Sigmoid colon (tissue), 7 donors: ENCODE measurements around the gene TNNI3. TPM values are rescaled to one million over a fixed set of nuclear protein-coding genes. Genes with fewer than 3 reads are reported as not detected.

Experiments
- DNase-seq: peaks from one replicate; pipeline ENCODE4 v3.0.0-alpha.2; 2019
- H3K27ac ChIP-seq, 4 donors: fragments of 200-600 bp; sonication (generic); one replicate each; pipeline ENCODE4 v1.5.1; 2016 to 2019; ENCODE audit warnings: mild to moderate bottlenecking in 1 of 4
- H3K27me3 ChIP-seq, 3 donors: fragments of 200-600 bp; sonication (generic); one replicate each; pipeline ENCODE4 v1.5.1; 2019; ENCODE audit warnings: mild to moderate bottlenecking in 1 of 3
- H3K36me3 ChIP-seq, 4 donors: fragments of 200-600 bp; sonication (generic); one replicate each; pipeline ENCODE4 v1.5.1; 2016 to 2019
- H3K4me1 ChIP-seq, 4 donors: fragments of 200-600 bp; sonication (generic); one replicate each; pipeline ENCODE4 v1.5.1; 2017 to 2019
- H3K4me3 ChIP-seq, 4 donors: fragments of 200-600 bp; sonication (generic); one replicate each; pipeline ENCODE4 v1.5.1; 2017 to 2019; ENCODE audit warnings: mild to moderate bottlenecking in 2 of 4, moderate library complexity in 1 of 4
- H3K9me3 ChIP-seq, 4 donors: fragments of 200-600 bp in 3 of 4; sonication (generic) in 3 of 4; one replicate each; pipeline versions ENCODE4 v1.5.1 to v1.6.1; 2013 to 2019
- CTCF ChIP-seq, 4 experiments: fragments of 450-650 bp in 3 of 4; fragments of 200-600 bp in 1 of 4; IDR thresholded peaks; one replicate each; pipeline ENCODE4 v1.5.1; 2016 to 2019; ENCODE audit warnings: antibody characterized with exemption in 4 of 4, mild to moderate bottlenecking in 3 of 4, moderate library complexity in 2 of 4
- EP300 ChIP-seq, 4 donors: sonication (generic); formaldehyde crosslinking; IDR thresholded peaks; one replicate each; pipeline ENCODE4 v1.6.1; 2017; ENCODE audit warnings: antibody characterized with exemption in 4 of 4
- POLR2A ChIP-seq, 2 donors: fragments of 450-650 bp; IDR thresholded peaks; one replicate each; pipeline ENCODE4 v1.6.1; 2016; ENCODE audit warnings: antibody characterized with exemption in 2 of 2, mild to moderate bottlenecking in 2 of 2, moderate library complexity in 2 of 2
- POLR2AphosphoS5 ChIP-seq, 4 donors: sonication (generic); formaldehyde crosslinking; IDR thresholded peaks; one replicate each; pipeline ENCODE4 v1.6.1; 2017; ENCODE audit warnings: antibody characterized with exemption in 4 of 4
- WGBS, 2 donors: extraction: QIAGEN DNeasy Blood & Tissue Kit; methylation state at CpG; one replicate each; pipeline ENCODE4 v1.1.7; 2013; 5-methylcytosine and 5-hydroxymethylcytosine counted together
- intact Hi-C: fragments of 100-400 bp; cut with DNase I; formaldehyde crosslinking; loops from one replicate; pipeline ENCODE4 v1.15.1; 2023
- polyA plus RNA-seq, 3 donors: library from polyadenylated mRNA; stranded (reverse); fragments of 200-250 nt; gene quantifications; one replicate each; pipeline ENCODE4 v1.2.3, GENCODE V29; 2013
- total RNA-seq, 4 donors: library from RNA; depleted of rRNA; stranded (reverse); fragments of >200 nt; gene quantifications; one replicate each; pipeline ENCODE4 v1.1.0, GENCODE V29; 2016
- donor health status: healthy with polysubstance abuse.
- donor health status: Bipolar disorder and iron deficiency.
- donor health status: healthy.

Gene TNNI3
- total and polyA plus RNA-seq, 7 donors: 3.6 to 45.5 (median 3.6) TPM; not detected in 4

- DNase-seq: peak; percentile 100
- TF ChIP-seq CTCF (IDR thresholded peaks at IDR 0.05) (no peak), EP300 (IDR thresholded peaks at IDR 0.05) (peak in 1 of 4 donors; percentile 90), POLR2AphosphoS5 (IDR thresholded peaks at IDR 0.05) (peak; percentile 12 to 92 (median 56)), POLR2A (IDR thresholded peaks at IDR 0.05) (no peak)
- intact Hi-C loops: loop anchor here (5.0 to 10.0 kb wide), 4 partner anchors 537 to 1251 kb away; partner anchors contain the start of genes LENG9, MYADM, TSEN34 and U2AF2
- Histone ChIP-seq H3K27ac (peak overlapping the region; percentile 95 to 99 (median 98)), H3K36me3 (no peaks in the 10 kb centered on the region), H3K9me3 (no peaks in the 10 kb centered on the region), H3K27me3 (no peaks in the 10 kb centered on the region), H3K4me3 (peak overlapping the region; percentile 38 to 96 (median 86)), H3K4me1 (peaks cover 0 to 48% (median 39%) of the 10 kb centered on the region in 4 donors)
- 0 to 1% methylated on average over 44 of the region's 44 CpGs for WGBS, 2 donors
Observed at GRCh38 chr19:55117663-55118391, 39.7 kb downstream of the TNNI3 start.

- intact Hi-C loops: loop anchor here (5.0 to 10.0 kb wide), 4 partner anchors 538 to 1250 kb away; partner anchors contain the start of genes LENG9, MYADM, TSEN34 and U2AF2
- peaks cover 0 to 6% (median 3%) of the 10 kb centered on the region in 4 donors for H3K36me3 ChIP-seq
- WGBS, 2 donors: 0 to 1% methylated on average over 97 of the region's 97 CpGs
- peaks cover 0 to 55% (median 47%) of the 10 kb centered on the region in 4 donors for H3K4me1 ChIP-seq
- peak within 1 kb of the TSS; percentile 76 to 96 (median 86) for H3K4me3 ChIP-seq
- no peaks in the 10 kb centered on the region for H3K9me3 ChIP-seq
- DNase-seq: no peak
- TF ChIP-seq POLR2AphosphoS5 (IDR thresholded peaks at IDR 0.05): peak in 1 of 4 donors; percentile 63
- TF ChIP-seq CTCF (IDR thresholded peaks at IDR 0.05): no peak
- H3K27ac ChIP-seq: peak within 1 kb of the TSS; percentile 95 to 99 (median 98)
- H3K27me3 ChIP-seq: no peaks in the 10 kb centered on the region
Observed at GRCh38 chr19:55116859-55117662, 40.5 kb downstream of the TNNI3 start, which contains the start of gene PPP1R12C. Gene PPP1R12C (minus strand): TSS chr19:55117637. CDS start chr19:55117543, 94 bp downstream.

GRCh38 chr19:55116232-55116858 is 41.2 kb downstream of the TNNI3 start:
- Histone ChIP-seq H3K36me3 (peaks cover 0 to 7% (median 3%) of the 10 kb centered on the region in 4 donors), H3K4me3 (peak overlapping the region; percentile 76 to 96 (median 86)), H3K4me1 (peaks cover 0 to 62% (median 54%) of the 10 kb centered on the region in 4 donors), H3K9me3 (no peaks in the 10 kb centered on the region), H3K27ac (peak overlapping the region; percentile 95 to 99 (median 98)), H3K27me3 (no peaks in the 10 kb centered on the region)
- intact Hi-C loops: loop anchor here (5.0 to 10.0 kb wide), 4 partner anchors 538 to 1249 kb away; partner anchors contain the start of genes LENG9, MYADM, TSEN34 and U2AF2
- 1% methylated on average over 25 of the region's 25 CpGs for WGBS, 2 donors
- TF ChIP-seq POLR2AphosphoS5 (IDR thresholded peaks at IDR 0.05) (peak; percentile 59 to 87 (median 78)), CTCF (IDR thresholded peaks at IDR 0.05) (no peak), EP300 (IDR thresholded peaks at IDR 0.05) (peak in 1 of 4 donors; percentile 48), POLR2A (IDR thresholded peaks at IDR 0.05) (peak; percentile 31 to 49)
- DNase-seq: peak; percentile 92

- no peaks in the 10 kb centered on the region for H3K9me3 ChIP-seq
- peak overlapping the region; percentile 76 to 96 (median 86) for H3K4me3 ChIP-seq
- TF ChIP-seq CTCF (IDR thresholded peaks at IDR 0.05): no peak
- TF ChIP-seq POLR2AphosphoS5 (IDR thresholded peaks at IDR 0.05): peak in 2 of 4 donors; percentile 49 to 58
- peak in 1 of 4 donors; percentile 46 for TF ChIP-seq EP300 (IDR thresholded peaks at IDR 0.05)
- intact Hi-C loops: loop anchor here (5.0 to 10.0 kb wide), 4 partner anchors 539 to 1248 kb away; partner anchors contain the start of genes LENG9, MYADM, TSEN34 and U2AF2
- peaks cover 0 to 9% (median 4%) of the 10 kb centered on the region in 4 donors for H3K36me3 ChIP-seq
- peak overlapping the region; percentile 95 to 99 (median 98) for H3K27ac ChIP-seq
- DNase-seq: no peak
- 76% methylated on average over 13 of the region's 13 CpGs for WGBS, 2 donors
- no peaks in the 10 kb centered on the region for H3K27me3 ChIP-seq
- peaks cover 0 to 69% (median 60%) of the 10 kb centered on the region in 4 donors for H3K4me1 ChIP-seq
Observed at GRCh38 chr19:55115446-55116065, 42.0 kb downstream of the TNNI3 start.
